OCI-LY1 (cell line): ENCODE measurements around the gene AADAC.

ENCODE experiments used
- H2AFZ ChIP-seq: fragments of 200-600 bp; sonication (generic), shearing (Covaris generic); 2 replicates; pipeline ENCODE4 v1.6.0; 2014; ENCODE audit warnings: antibody characterized with exemption, mild to moderate bottlenecking, low read length
- H3F3A ChIP-seq: fragments of 200-600 bp; sonication (generic), shearing (Covaris generic); 2 replicates; pipeline ENCODE4 v1.6.0; 2014; ENCODE audit warnings: mild to moderate bottlenecking, antibody characterized with exemption, low read length, moderate library complexity; ENCODE audit not compliant: insufficient read depth
- H3K27ac ChIP-seq: fragments of 200-600 bp; sonication (generic); 2 replicates; pipeline ENCODE4 v1.5.1; 2014; ENCODE audit warnings: low read length, mixed run types, mild to moderate bottlenecking, low read depth; ENCODE audit not compliant: poor library complexity, severe bottlenecking
- H3K27me3 ChIP-seq: fragments of 200-600 bp; sonication (generic); 2 replicates; pipeline ENCODE4 v1.6.0; 2014; ENCODE audit warnings: antibody characterized with exemption, mild to moderate bottlenecking, low read length, moderate library complexity; ENCODE audit not compliant: insufficient read depth
- H3K36me3 ChIP-seq: fragments of 200-600 bp; sonication (generic); 2 replicates; pipeline ENCODE4 v1.6.1; 2014; ENCODE audit warnings: mild to moderate bottlenecking, antibody characterized with exemption, low read length, moderate library complexity, mixed read lengths; ENCODE audit not compliant: insufficient read depth
- H3K4me1 ChIP-seq: fragments of 200-600 bp; sonication (generic); 2 replicates; pipeline ENCODE4 v1.5.1; 2014; ENCODE audit warnings: mild to moderate bottlenecking, low read length, moderate library complexity; ENCODE audit not compliant: insufficient read depth, severe bottlenecking
- H3K4me2 ChIP-seq: fragments of 200-600 bp; sonication (generic), shearing (Covaris generic); 2 replicates; pipeline ENCODE4 v1.6.1; 2014; ENCODE audit warnings: low read length
- H3K4me3 ChIP-seq: fragments of 200-600 bp; sonication (generic); 2 replicates; pipeline ENCODE4 v1.5.1; 2014; ENCODE audit warnings: low read length, low read depth, mild to moderate bottlenecking, mixed read lengths; ENCODE audit not compliant: poor library complexity, severe bottlenecking
- H3K79me2 ChIP-seq: fragments of 200-600 bp; shearing (Covaris generic); 2 replicates; pipeline ENCODE4 v1.6.1; 2016; ENCODE audit warnings: mixed run types, low read length, mixed read lengths; ENCODE audit not compliant: insufficient read depth
- H3K9ac ChIP-seq: fragments of 200-600 bp; sonication (generic), shearing (Covaris generic); 2 replicates; pipeline ENCODE4 v1.6.1; 2014; ENCODE audit warnings: mild to moderate bottlenecking, low read length, mixed read lengths
- H3K9me2 ChIP-seq: fragments of 200-600 bp; sonication (generic), shearing (Covaris generic); 2 replicates; pipeline ENCODE4 v1.6.1; 2014; ENCODE audit warnings: low read depth, mild to moderate bottlenecking, low read length, mixed read lengths
- H3K9me3 ChIP-seq: fragments of 200-600 bp; shearing (Covaris generic); 2 replicates; pipeline ENCODE4 v1.6.1; 2014; ENCODE audit warnings: low read length, mixed read lengths
- H4K20me1 ChIP-seq: fragments of 200-600 bp; sonication (generic), shearing (Covaris generic); 2 replicates; pipeline ENCODE4 v1.6.0; 2016; ENCODE audit warnings: mild to moderate bottlenecking, low read length; ENCODE audit not compliant: insufficient read depth
- EZH2 ChIP-seq: fragments of 200-600 bp; sonication (generic), shearing (Covaris generic); IDR thresholded peaks from 2 replicates; pipeline ENCODE4 v1.8.0; 2017; ENCODE audit warnings: borderline replicate concordance, mixed run types, mild to moderate bottlenecking, antibody characterized with exemption, low read length, moderate library complexity, mixed read lengths
- TF ChIP-seq, protein P1 (sequence below): fragments of 200-600 bp; sonication (generic), shearing (Covaris generic); IDR thresholded peaks from 2 replicates; pipeline ENCODE4 v1.5.1; 2017; ENCODE audit warnings: mild to moderate bottlenecking, antibody characterized with exemption, low read length, moderate library complexity, mixed read lengths

The AADAC gene

DNA sequence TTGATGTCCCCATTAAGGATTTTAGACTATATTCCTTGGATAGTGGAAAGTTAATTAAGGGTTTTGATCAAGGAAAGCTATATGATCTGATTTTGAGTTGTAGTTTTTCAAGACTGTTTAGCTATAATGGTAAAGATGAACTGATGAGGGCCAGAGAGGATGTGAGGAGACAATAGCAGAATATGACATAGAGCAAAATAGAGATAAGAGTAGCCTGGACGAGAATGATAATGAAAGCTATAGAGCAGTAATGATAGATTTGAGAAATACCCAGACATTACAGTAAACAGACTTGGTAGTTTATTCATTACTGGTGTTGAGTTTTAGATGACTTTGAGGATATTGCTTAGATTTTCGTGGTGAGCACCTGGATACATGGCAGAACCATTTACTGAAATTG is 63.4 kb downstream of the AADAC start:
- no peaks in the 10 kb centered on the region for H3K9me2 ChIP-seq
- H3K4me2 ChIP-seq, result no peak overlapping the region
- H3K36me3 ChIP-seq, result no peaks in the 10 kb centered on the region
- H3K4me3 ChIP-seq, result no peak overlapping the region
- H3F3A ChIP-seq, result no peaks in the 10 kb centered on the region
- H3K9me3 ChIP-seq, result no peaks in the 10 kb centered on the region
- H3K9ac ChIP-seq, result no peak overlapping the region
- H3K27me3 ChIP-seq, result no peaks in the 10 kb centered on the region
- H3K4me1 ChIP-seq, result no peaks in the 10 kb centered on the region
- H4K20me1 ChIP-seq, result no peaks in the 10 kb centered on the region
- no peak overlapping the region for H3K27ac ChIP-seq
- no peak overlapping the region for H2AFZ ChIP-seq
- H3K79me2 ChIP-seq, result no peaks in the 10 kb centered on the region
- TF ChIP-seq EZH2, result no peak
- TF ChIP-seq, protein P1, sequence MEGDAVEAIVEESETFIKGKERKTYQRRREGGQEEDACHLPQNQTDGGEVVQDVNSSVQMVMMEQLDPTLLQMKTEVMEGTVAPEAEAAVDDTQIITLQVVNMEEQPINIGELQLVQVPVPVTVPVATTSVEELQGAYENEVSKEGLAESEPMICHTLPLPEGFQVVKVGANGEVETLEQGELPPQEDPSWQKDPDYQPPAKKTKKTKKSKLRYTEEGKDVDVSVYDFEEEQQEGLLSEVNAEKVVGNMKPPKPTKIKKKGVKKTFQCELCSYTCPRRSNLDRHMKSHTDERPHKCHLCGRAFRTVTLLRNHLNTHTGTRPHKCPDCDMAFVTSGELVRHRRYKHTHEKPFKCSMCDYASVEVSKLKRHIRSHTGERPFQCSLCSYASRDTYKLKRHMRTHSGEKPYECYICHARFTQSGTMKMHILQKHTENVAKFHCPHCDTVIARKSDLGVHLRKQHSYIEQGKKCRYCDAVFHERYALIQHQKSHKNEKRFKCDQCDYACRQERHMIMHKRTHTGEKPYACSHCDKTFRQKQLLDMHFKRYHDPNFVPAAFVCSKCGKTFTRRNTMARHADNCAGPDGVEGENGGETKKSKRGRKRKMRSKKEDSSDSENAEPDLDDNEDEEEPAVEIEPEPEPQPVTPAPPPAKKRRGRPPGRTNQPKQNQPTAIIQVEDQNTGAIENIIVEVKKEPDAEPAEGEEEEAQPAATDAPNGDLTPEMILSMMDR, result no peak
